SK-N-MC (cell line): Measurements from ENCODE around the gene ZSCAN12.

Experiments
- EZH2 ChIP-seq: fragments of 200-600 bp; sonication (generic); IDR thresholded peaks from one replicate; pipeline ENCODE4 v1.6.1; 2017; ENCODE audit warnings: antibody characterized with exemption
- POLR2AphosphoS5 ChIP-seq: IDR thresholded peaks from 2 replicates; pipeline ENCODE4 v1.6.1; 2012; ENCODE audit warnings: mild to moderate bottlenecking, low read depth, low read length, borderline replicate concordance

- no peak for TF ChIP-seq POLR2AphosphoS5
- TF ChIP-seq EZH2 = no peak
These were observed 42.5 kb downstream of the ZSCAN12 start for GRCh38 chr6:28357036-28357435.
